Upper lobe of left lung (tissue), 6 donors: ENCODE results near the gene SDHA. TPM values are rescaled to one million over a fixed set of nuclear protein-coding genes. Genes with fewer than 3 reads are reported as not detected.
"Not testable (repeated sequence)": the region's sequence is repeated elsewhere in the genome, so short reads cannot be mapped to it uniquely, and the experiment has no call there.

Source experiments
- ATAC-seq, 2 donors: fragments of 200-7000 bp; cut with Tn5 transposase; one replicate each; pipeline ENCODE4 v1.9.1; 2022; ENCODE audit warnings: mild to moderate bottlenecking in 2 of 2, moderate library complexity in 2 of 2; ENCODE audit not compliant: low FRiP score in 2 of 2
- DNase-seq, 2 donors: peaks; one replicate each; pipeline ENCODE4 v3.0.0-alpha.2; 2019 to 2020
- H3K27ac ChIP-seq, 4 donors: fragments of 200-600 bp; sonication (generic); one replicate each; pipeline ENCODE4 v1.5.1; 2016 to 2019
- H3K27me3 ChIP-seq, 4 donors: fragments of 200-600 bp; sonication (generic); one replicate each; pipeline ENCODE4 v1.5.1; 2017 to 2019
- H3K36me3 ChIP-seq, 4 donors: fragments of 200-600 bp; sonication (generic); one replicate each; pipeline ENCODE4 v1.5.1; 2016 to 2019
- H3K4me1 ChIP-seq, 4 donors: fragments of 200-600 bp; sonication (generic); one replicate each; pipeline ENCODE4 v1.5.1; 2018 to 2019
- H3K4me3 ChIP-seq, 4 donors: fragments of 200-600 bp; sonication (generic); one replicate each; pipeline ENCODE4 v1.5.1; 2017 to 2019; ENCODE audit warnings: mild to moderate bottlenecking in 2 of 4, moderate library complexity in 1 of 4
- H3K9me3 ChIP-seq, 4 donors: fragments of 200-600 bp; sonication (generic); one replicate each; pipeline ENCODE4 v1.5.1; 2018 to 2019
- EP300 ChIP-seq, 4 donors: sonication (generic); formaldehyde crosslinking; IDR thresholded peaks; one replicate each; pipeline ENCODE4 v1.5.1; 2017; ENCODE audit warnings: antibody characterized with exemption in 4 of 4, control low read depth in 2 of 4
- POLR2A ChIP-seq, 4 donors: fragments of 450-650 bp; IDR thresholded peaks; one replicate each; pipeline ENCODE4 v1.5.1; 2016 to 2017; ENCODE audit warnings: antibody characterized with exemption in 4 of 4, mild to moderate bottlenecking in 2 of 4
- POLR2AphosphoS5 ChIP-seq, 2 donors: sonication (generic); formaldehyde crosslinking; IDR thresholded peaks; one replicate each; pipeline ENCODE4 v1.5.1; 2017; ENCODE audit warnings: antibody characterized with exemption in 2 of 2
- WGBS, 2 donors: methylation state at CpG; one replicate each; pipeline ENCODE4 v1.1.5; 2017 to 2018; 5-methylcytosine and 5-hydroxymethylcytosine counted together
- total RNA-seq, 6 donors: library from RNA; depleted of rRNA in 4 of 6; stranded (reverse); fragments of >200 nt in 4 of 6; gene quantifications; one replicate each; pipeline versions ENCODE4 v1.1.0 to v1.2.1, GENCODE V29; 2016 to 2021
- TF ChIP-seq, protein P1 (sequence below), 6 experiments: fragments of 450-650 bp in 4 of 6; fragments of 200-600 bp in 2 of 6; sonication (generic) in 2 of 6; IDR thresholded peaks; one replicate each; pipeline ENCODE4 v1.5.1; 2016 to 2019; ENCODE audit warnings: antibody characterized with exemption in 6 of 6
- donor health status: DM: no; HTN: no; CAD: no; lungs with moderate emphysema.
- donor health status: DM: no; HTN: yes; CAD: no; lungs with severe emphysema.

SDHA gene
- total RNA-seq, 6 donors from 2014 or later: 64.0 to 123 (median 95.1) TPM

DNA sequence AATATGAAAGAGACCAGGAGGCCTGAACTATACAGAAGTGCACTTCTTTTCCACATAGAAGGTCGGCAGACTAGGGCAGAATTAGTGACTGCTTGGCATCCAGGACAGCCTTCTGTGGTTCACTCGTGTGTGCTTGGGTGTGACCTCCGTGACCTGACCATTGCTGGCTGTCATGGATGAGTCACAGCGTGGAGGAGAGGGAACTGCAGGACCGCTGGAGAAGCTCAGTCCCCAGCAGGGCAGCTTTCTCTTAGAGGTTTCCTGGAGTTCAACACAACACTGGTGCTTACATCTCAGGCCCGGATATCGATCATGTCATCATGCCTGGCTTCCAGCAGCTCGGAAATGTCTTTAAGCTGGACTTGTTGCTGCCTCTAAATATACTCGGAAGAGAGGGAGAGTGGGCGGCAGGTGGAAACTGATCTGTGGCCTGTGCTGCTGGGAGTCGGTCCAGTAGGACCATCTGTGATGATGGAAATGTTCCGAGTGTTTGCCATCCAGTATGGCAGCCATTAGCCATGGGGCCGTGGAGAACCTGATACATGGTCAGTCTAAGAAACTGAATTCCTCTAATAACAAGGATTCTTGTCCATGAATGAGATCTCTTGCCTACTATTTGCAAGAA is 23.0 kb downstream of the SDHA start:
- H3K36me3 ChIP-seq: peaks cover 16 to 83% (median 52%) of the 10 kb centered on the region in 4 donors
- H3K27ac ChIP-seq, H3K9me3 ChIP-seq, ATAC-seq, H3K4me1 ChIP-seq, DNase-seq, H3K4me3 ChIP-seq, H3K27me3 ChIP-seq: not testable (repeated sequence)
- 97 to 98% methylated on average over 8 to 13 of the region's 13 CpGs for WGBS, 2 donors

DNA sequence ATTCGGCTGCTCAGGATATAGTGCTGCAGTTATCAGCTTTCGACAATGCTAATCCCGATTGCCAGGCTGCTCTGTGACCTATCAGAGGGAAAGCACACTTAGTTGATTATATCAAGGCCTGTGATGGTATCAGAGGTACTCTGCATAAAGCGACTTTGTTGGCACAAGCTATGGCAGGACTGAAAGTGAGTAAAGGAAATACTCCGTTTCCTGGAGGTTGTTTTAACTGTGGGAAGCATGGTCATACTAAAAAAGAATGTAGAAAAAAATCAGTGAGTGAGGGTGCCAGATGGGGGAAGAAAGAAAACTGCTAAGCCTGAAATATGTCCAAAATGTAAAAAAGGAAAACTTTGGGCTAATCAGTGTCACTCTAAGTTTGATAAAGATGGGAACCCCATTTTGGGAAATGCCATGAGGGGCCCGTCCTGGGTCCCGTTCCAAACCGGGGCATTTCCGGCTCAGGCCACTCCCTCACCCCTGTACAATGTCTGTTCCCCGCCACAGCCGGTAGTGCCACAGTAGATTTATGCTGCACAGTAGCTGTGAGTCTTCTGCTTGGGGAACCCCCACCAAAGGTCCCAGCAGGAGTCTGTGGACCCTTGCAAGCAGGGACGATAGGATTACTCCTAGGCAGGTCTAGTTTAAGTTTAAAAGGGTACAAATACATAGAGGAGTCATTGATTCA is 25.7 kb downstream of the SDHA start:
- not testable (repeated sequence) for ATAC-seq, DNase-seq, H3K4me3 ChIP-seq, H3K4me1 ChIP-seq, H3K27ac ChIP-seq, H3K27me3 ChIP-seq, H3K9me3 ChIP-seq
- H3K36me3 ChIP-seq: peaks cover 16 to 85% (median 56%) of the 10 kb centered on the region in 4 donors
- 46 to 64% methylated on average over 12 of the region's 12 CpGs for WGBS, 2 donors

GRCh38 chr5:245717-246116 is 27.6 kb downstream of the SDHA start:
- H3K27me3 ChIP-seq, H3K9me3 ChIP-seq, H3K4me3 ChIP-seq, ATAC-seq, DNase-seq, H3K4me1 ChIP-seq, H3K27ac ChIP-seq: not testable (repeated sequence)
- H3K36me3 ChIP-seq: peaks cover 17 to 85% (median 55%) of the 10 kb centered on the region in 4 donors
- 85 to 95% methylated on average over 5 of the region's 5 CpGs for WGBS, 2 donors

- H3K4me3 ChIP-seq, H3K27ac ChIP-seq, H3K9me3 ChIP-seq, ATAC-seq, H3K27me3 ChIP-seq, H3K4me1 ChIP-seq: not testable (repeated sequence)
- WGBS, 2 donors: 91 to 94% methylated on average over 7 to 9 of the region's 9 CpGs
- peak in 1 of 2 donors; percentile 64 for DNase-seq
- peaks cover 15 to 89% (median 46%) of the 10 kb centered on the region in 4 donors for H3K36me3 ChIP-seq
Measured at GRCh38 chr5:250396-250795, 32.3 kb downstream of the SDHA start.

- peaks cover 15 to 87% (median 46%) of the 10 kb centered on the region in 4 donors for H3K36me3 ChIP-seq
- not testable (repeated sequence) for H3K9me3 ChIP-seq, H3K4me1 ChIP-seq, DNase-seq, H3K27me3 ChIP-seq, H3K27ac ChIP-seq, H3K4me3 ChIP-seq
- peak; percentile 14 to 15 for ATAC-seq
- 95 to 96% methylated on average over 9 of the region's 12 CpGs for WGBS, 2 donors
Measured at GRCh38 chr5:251016-251415, 32.9 kb downstream of the SDHA start.

GRCh38 chr5:251538-251937 is 33.4 kb downstream of the SDHA start:
- Histone ChIP-seq H3K36me3 (peaks cover 15 to 87% (median 47%) of the 10 kb centered on the region in 4 donors), H3K27ac (peak overlapping the region in 2 of 4 donors; percentile 60 to 73)
- not testable (repeated sequence) for H3K9me3 ChIP-seq, ATAC-seq, H3K27me3 ChIP-seq, DNase-seq, H3K4me3 ChIP-seq, H3K4me1 ChIP-seq
- WGBS, 2 donors: 59 to 60% methylated on average over 8 of the region's 8 CpGs

DNA sequence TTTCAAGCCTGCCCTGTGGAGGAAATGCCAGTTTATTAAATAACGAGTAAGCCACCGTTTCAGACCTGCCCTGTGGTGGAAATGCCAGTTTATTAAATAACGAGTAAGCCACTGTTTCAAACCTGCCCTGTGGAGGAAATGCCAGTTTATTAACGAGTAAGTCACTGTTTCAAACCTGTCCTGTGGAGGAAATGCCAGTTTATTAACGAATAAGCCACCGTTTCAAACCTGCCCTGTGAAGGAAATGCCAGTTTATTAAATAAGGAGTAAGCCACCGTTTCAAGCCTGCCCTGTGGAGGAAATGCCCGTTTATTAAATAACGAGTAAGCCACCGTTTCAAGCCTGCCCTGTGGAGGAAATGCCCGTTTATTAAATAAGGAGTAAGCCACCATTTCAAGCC is 33.9 kb downstream of the SDHA start:
- H3K9me3 ChIP-seq, DNase-seq, H3K27me3 ChIP-seq, H3K4me1 ChIP-seq, H3K4me3 ChIP-seq, ATAC-seq: not testable (repeated sequence)
- 40 to 62% methylated on average over 11 of the region's 11 CpGs for WGBS, 2 donors
- peak overlapping the region in 3 of 4 donors; percentile 39 to 73 (median 60) for H3K27ac ChIP-seq
- peaks cover 17 to 87% (median 50%) of the 10 kb centered on the region in 4 donors for H3K36me3 ChIP-seq

DNA sequence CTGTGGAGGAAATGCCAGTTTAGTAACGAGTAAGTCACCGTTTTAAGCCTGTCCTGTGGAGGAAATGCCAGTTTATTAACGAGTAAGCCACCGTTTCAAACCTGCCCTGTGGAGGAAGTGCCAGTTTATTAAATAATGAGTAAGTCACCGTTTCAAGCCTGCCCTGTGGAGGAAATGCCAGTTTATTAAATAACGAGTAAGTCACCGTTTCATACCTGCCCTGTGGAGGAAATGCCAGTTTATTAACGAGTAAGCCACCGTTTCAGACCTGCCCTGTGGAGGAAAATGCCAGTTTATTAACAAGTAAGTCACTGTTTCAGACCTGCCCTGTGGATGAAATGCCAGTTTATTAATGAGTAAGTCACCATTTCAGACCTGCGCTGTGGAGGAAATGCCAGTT is 34.4 kb downstream of the SDHA start:
- WGBS, 2 donors: 44 to 48% methylated on average over 10 of the region's 10 CpGs
- peaks cover 0 to 5% (median 4%) of the 10 kb centered on the region in 4 donors for H3K4me1 ChIP-seq
- no peak for ATAC-seq
- H3K27me3 ChIP-seq: no peaks in the 10 kb centered on the region
- H3K27ac ChIP-seq: peak overlapping the region in 3 of 4 donors; percentile 28 to 73 (median 60)
- no peak overlapping the region for H3K4me3 ChIP-seq
- TF ChIP-seq POLR2AphosphoS5 (IDR thresholded peaks at IDR 0.05) (no peak), POLR2A (IDR thresholded peaks at IDR 0.05) (no peak), EP300 (IDR thresholded peaks at IDR 0.05) (no peak)
- TF ChIP-seq, protein P1, sequence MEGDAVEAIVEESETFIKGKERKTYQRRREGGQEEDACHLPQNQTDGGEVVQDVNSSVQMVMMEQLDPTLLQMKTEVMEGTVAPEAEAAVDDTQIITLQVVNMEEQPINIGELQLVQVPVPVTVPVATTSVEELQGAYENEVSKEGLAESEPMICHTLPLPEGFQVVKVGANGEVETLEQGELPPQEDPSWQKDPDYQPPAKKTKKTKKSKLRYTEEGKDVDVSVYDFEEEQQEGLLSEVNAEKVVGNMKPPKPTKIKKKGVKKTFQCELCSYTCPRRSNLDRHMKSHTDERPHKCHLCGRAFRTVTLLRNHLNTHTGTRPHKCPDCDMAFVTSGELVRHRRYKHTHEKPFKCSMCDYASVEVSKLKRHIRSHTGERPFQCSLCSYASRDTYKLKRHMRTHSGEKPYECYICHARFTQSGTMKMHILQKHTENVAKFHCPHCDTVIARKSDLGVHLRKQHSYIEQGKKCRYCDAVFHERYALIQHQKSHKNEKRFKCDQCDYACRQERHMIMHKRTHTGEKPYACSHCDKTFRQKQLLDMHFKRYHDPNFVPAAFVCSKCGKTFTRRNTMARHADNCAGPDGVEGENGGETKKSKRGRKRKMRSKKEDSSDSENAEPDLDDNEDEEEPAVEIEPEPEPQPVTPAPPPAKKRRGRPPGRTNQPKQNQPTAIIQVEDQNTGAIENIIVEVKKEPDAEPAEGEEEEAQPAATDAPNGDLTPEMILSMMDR (IDR thresholded peaks at IDR 0.05): no peak
- peaks cover 19 to 90% (median 53%) of the 10 kb centered on the region in 4 donors for H3K36me3 ChIP-seq
- no peak for DNase-seq
- no peaks in the 10 kb centered on the region for H3K9me3 ChIP-seq

DNA sequence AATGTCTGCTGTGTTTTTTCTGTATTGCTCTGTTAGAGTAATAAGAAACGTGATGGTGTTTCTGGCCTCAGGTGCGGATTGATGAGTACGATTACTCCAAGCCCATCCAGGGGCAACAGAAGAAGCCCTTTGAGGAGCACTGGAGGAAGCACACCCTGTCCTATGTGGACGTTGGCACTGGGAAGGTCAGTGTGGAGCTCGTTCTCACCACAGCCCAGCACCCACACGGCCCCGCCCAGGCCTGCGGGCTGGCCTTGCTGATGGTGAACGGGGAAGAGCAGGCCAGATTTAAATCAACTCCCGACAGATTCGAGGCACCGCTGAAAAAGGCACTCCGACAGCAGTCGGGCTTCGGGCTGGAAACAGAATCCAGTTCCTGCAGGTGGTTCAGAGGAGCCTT is 36.2 kb downstream of the SDHA start:
- not testable (repeated sequence) for H3K4me3 ChIP-seq, H3K27me3 ChIP-seq, H3K9me3 ChIP-seq, H3K27ac ChIP-seq, H3K4me1 ChIP-seq, ATAC-seq, DNase-seq
- peaks cover 14 to 80% (median 44%) of the 10 kb centered on the region in 4 donors for H3K36me3 ChIP-seq
- 94 to 100% methylated on average over 3 to 15 of the region's 15 CpGs for WGBS, 2 donors

GRCh38 chr5:255116-255515 is 37.0 kb downstream of the SDHA start:
- not testable (repeated sequence) for H3K4me3 ChIP-seq, H3K27me3 ChIP-seq, ATAC-seq, H3K27ac ChIP-seq, H3K4me1 ChIP-seq, DNase-seq, H3K9me3 ChIP-seq
- WGBS, 2 donors: 95 to 97% methylated on average over 7 of the region's 7 CpGs
- H3K36me3 ChIP-seq: peaks cover 11 to 73% (median 41%) of the 10 kb centered on the region in 4 donors

GRCh38 chr5:256347-256746 is 38.2 kb downstream of the SDHA start:
- H3K4me3 ChIP-seq, ATAC-seq, H3K4me1 ChIP-seq, H3K27ac ChIP-seq, H3K9me3 ChIP-seq, H3K27me3 ChIP-seq, DNase-seq: not testable (repeated sequence)
- 96 to 97% methylated on average over 8 of the region's 8 CpGs for WGBS, 2 donors
- H3K36me3 ChIP-seq: peaks cover 11 to 60% (median 36%) of the 10 kb centered on the region in 4 donors
